Measurements from ENCODE around the gene TAS2R30.

The TAS2R30 gene

GRCh38 chr12:11092128-11092527 lies 42.3 kb downstream of the TAS2R30 start, which contains the start of gene TAS2R43:
Gene TAS2R43, minus strand, starts transcription at chr12:11092313. Its CDS starts 84 bp downstream, at chr12:11092229.
- Histone ChIP-seq H3K4me1 (ENCODE audit: insufficient read depth, poor library complexity, severe bottlenecking) (no peaks in the 10 kb centered on the region), H3K27ac (ENCODE audit: poor library complexity, severe bottlenecking) (no peak within 1 kb of the TSS), H3K4me3 (ENCODE audit: severe bottlenecking) (no peak within 1 kb of the TSS), H3K9me3 (ENCODE audit: severe bottlenecking) (no peaks in the 10 kb centered on the region), H3K27me3 (ENCODE audit: insufficient read depth, poor library complexity, severe bottlenecking) (no peaks in the 10 kb centered on the region), H3K36me3 (ENCODE audit: low read depth) (no peaks in the 10 kb centered on the region)
- DNase-seq (ENCODE audit: low spot score) (no peak), ATAC-seq (ENCODE audit: low read depth) (no peak)
- no peak for TF ChIP-seq CTCF (IDR thresholded peaks at IDR 0.05; ENCODE audit: poor library complexity, severe bottlenecking)

GRCh38 chr12:11089246-11089645 lies 45.2 kb downstream of the TAS2R30 start:
- Histone ChIP-seq H3K4me3 (ENCODE audit: severe bottlenecking) (no peak overlapping the region), H3K27me3 (ENCODE audit: insufficient read depth, poor library complexity, severe bottlenecking) (no peaks in the 10 kb centered on the region), H3K27ac (ENCODE audit: poor library complexity, severe bottlenecking) (no peak overlapping the region), H3K4me1 (ENCODE audit: insufficient read depth, poor library complexity, severe bottlenecking) (no peaks in the 10 kb centered on the region), H3K36me3 (ENCODE audit: low read depth) (no peaks in the 10 kb centered on the region), H3K9me3 (ENCODE audit: severe bottlenecking) (no peaks in the 10 kb centered on the region)
- ATAC-seq (ENCODE audit: low read depth): no peak
- TF ChIP-seq CTCF (IDR thresholded peaks at IDR 0.05; ENCODE audit: poor library complexity, severe bottlenecking): no peak
- no peak for DNase-seq (ENCODE audit: low spot score)

GRCh38 chr12:11085419-11085818 lies 49.0 kb downstream of the TAS2R30 start:
- Histone ChIP-seq H3K27me3 (ENCODE audit: insufficient read depth, poor library complexity, severe bottlenecking) (no peaks in the 10 kb centered on the region), H3K9me3 (ENCODE audit: severe bottlenecking) (no peaks in the 10 kb centered on the region), H3K4me1 (ENCODE audit: insufficient read depth, poor library complexity, severe bottlenecking) (no peaks in the 10 kb centered on the region), H3K4me3 (ENCODE audit: severe bottlenecking) (no peak overlapping the region), H3K36me3 (ENCODE audit: low read depth) (no peaks in the 10 kb centered on the region), H3K27ac (ENCODE audit: poor library complexity, severe bottlenecking) (no peak overlapping the region)
- ATAC-seq (ENCODE audit: low read depth): no peak
- no peak for DNase-seq (ENCODE audit: low spot score)
- TF ChIP-seq CTCF (IDR thresholded peaks at IDR 0.05; ENCODE audit: poor library complexity, severe bottlenecking): no peak

Measured in RWPE2 (cell line).